AG04449 (cell line): Measurements from ENCODE around the gene CCDC102B.
"Not testable (repeated sequence)": the region's sequence is repeated elsewhere in the genome, so short reads cannot be mapped to it uniquely, and the experiment has no call there.

Experiments
- CTCF ChIA-PET: fragments of 350-600 bp; formaldehyde crosslinking; extraction: SDS; loops from one replicate; lab custom pipeline; 2021; ENCODE audit warnings: antibody characterized with exemption; lab: Yijun Ruan, JAX
- POLR2A ChIA-PET: fragments of 400-600, 350-600 bp; formaldehyde crosslinking; extraction: SDS; loops from one replicate; lab custom pipeline; 2020; ENCODE audit warnings: antibody characterized with exemption, inconsistent platforms; lab: Yijun Ruan, JAX
- DNase-seq: peaks from one replicate; pipeline ENCODE4 v3.0.0-alpha.2; 2010; ENCODE audit warnings: low read depth, low spot score
- H3K4me3 ChIP-seq: 2 replicates; pipeline ENCODE4 v1.5.1; 2011; ENCODE audit warnings: low read depth, mild to moderate bottlenecking, control low read depth, low read length
- CTCF ChIP-seq: IDR thresholded peaks from one replicate; pipeline ENCODE4 v1.5.1; 2011; ENCODE audit warnings: mild to moderate bottlenecking, moderate library complexity, low read length, control low read depth, inconsistent platforms; ENCODE audit not compliant: insufficient read depth; ENCODE audit errors: missing control alignments

The CCDC102B gene

GRCh38 chr18:68997845-68998244 lies 200.0 kb downstream of the CCDC102B start:
- no peak for TF ChIP-seq CTCF
- DNase-seq, result no peak
- no peak overlapping the region for H3K4me3 ChIP-seq
- ChIA-PET POLR2A (no interaction called here), CTCF (no interaction called here)

GRCh38 chr18:69000366-69000765 lies 202.5 kb downstream of the CCDC102B start:
- ChIA-PET CTCF (no interaction called here), POLR2A (no interaction called here)
- DNase-seq, result no peak
- TF ChIP-seq CTCF, result no peak
- H3K4me3 ChIP-seq, result no peak overlapping the region

- CTCF ChIA-PET, result no interaction called here
- TF ChIP-seq CTCF, result no peak
- POLR2A ChIA-PET, result no interaction called here
- H3K4me3 ChIP-seq, result no peak overlapping the region
- DNase-seq, result no peak
Observed at GRCh38 chr18:69002233-69002632, 204.4 kb downstream of the CCDC102B start.

- DNase-seq, POLR2A ChIA-PET, H3K4me3 ChIP-seq, CTCF ChIA-PET: not testable (repeated sequence)
Observed at GRCh38 chr18:69006212-69006611, 208.3 kb downstream of the CCDC102B start.

GRCh38 chr18:69008538-69008937 lies 210.7 kb downstream of the CCDC102B start:
- POLR2A ChIA-PET, result no interaction called here
- no peak for DNase-seq
- no peak for TF ChIP-seq CTCF
- CTCF ChIA-PET, result no interaction called here
- H3K4me3 ChIP-seq, result no peak overlapping the region

- ChIA-PET CTCF (no interaction called here), POLR2A (no interaction called here)
- no peak for TF ChIP-seq CTCF
- no peak overlapping the region for H3K4me3 ChIP-seq
- DNase-seq, result no peak
Observed at GRCh38 chr18:69021211-69021805, 223.4 kb downstream of the CCDC102B start.

GRCh38 chr18:69022426-69022825 lies 224.5 kb downstream of the CCDC102B start:
- ChIA-PET POLR2A (no interaction called here), CTCF (no interaction called here)
- H3K4me3 ChIP-seq, result no peak overlapping the region
- DNase-seq, result no peak
- TF ChIP-seq CTCF, result no peak
